Vagina (tissue), 2 donors: ENCODE measurements around the gene ZNF141. TPM values are rescaled to one million over a fixed set of nuclear protein-coding genes. Genes with fewer than 3 reads are reported as not detected.
"Not testable (repeated sequence)": the region's sequence is repeated elsewhere in the genome, so short reads cannot be mapped to it uniquely, and the experiment has no call there.

Experiments
- DNase-seq, 2 donors: peaks; one replicate each; pipeline ENCODE4 v3.0.0-alpha.2; 2017; ENCODE audit errors: extremely low spot score in 2 of 2
- H3K27ac ChIP-seq: fragments of 200-600 bp; sonication (generic); one replicate; pipeline ENCODE4 v1.5.1; 2019
- H3K27me3 ChIP-seq: fragments of 200-600 bp; sonication (generic); one replicate; pipeline ENCODE4 v1.5.1; 2019
- H3K36me3 ChIP-seq, 2 donors: fragments of 200-600 bp; sonication (generic); one replicate each; pipeline ENCODE4 v1.5.1; 2017 to 2019
- H3K4me1 ChIP-seq: fragments of 200-600 bp; sonication (generic); one replicate; pipeline ENCODE4 v1.5.1; 2019
- H3K4me3 ChIP-seq, 2 donors: fragments of 200-600 bp; sonication (generic); 1 replicate in 1 of 2; 2 replicates in 1 of 2; pipeline ENCODE4 v1.5.1; 2016 to 2019
- H3K9me3 ChIP-seq: fragments of 200-600 bp; sonication (generic); one replicate; pipeline ENCODE4 v1.5.1; 2019
- CTCF ChIP-seq, 3 experiments: fragments of 450-650 bp in 2 of 3; fragments of 200-600 bp in 1 of 3; sonication (generic) in 1 of 3; IDR thresholded peaks; one replicate each; pipeline ENCODE4 v1.5.1; 2017 to 2019; ENCODE audit warnings: antibody characterized with exemption in 3 of 3, mild to moderate bottlenecking in 2 of 3, moderate library complexity in 2 of 3
- POLR2A ChIP-seq, 2 donors: fragments of 450-650 bp; IDR thresholded peaks; one replicate each; pipeline ENCODE4 v1.6.1; 2017; ENCODE audit warnings: antibody characterized with exemption in 2 of 2, mild to moderate bottlenecking in 2 of 2, moderate library complexity in 2 of 2
- POLR2AphosphoS5 ChIP-seq, 2 donors: sonication (generic); formaldehyde crosslinking; IDR thresholded peaks; one replicate each; pipeline ENCODE4 v1.9.0; 2017; ENCODE audit warnings: antibody characterized with exemption in 2 of 2, mild to moderate bottlenecking in 2 of 2, low read depth in 1 of 2; ENCODE audit not compliant: insufficient read depth in 1 of 2
- intact Hi-C: fragments of 100-400 bp; cut with DNase I; formaldehyde crosslinking; loops from one replicate; pipeline ENCODE4 v1.15.1; 2023
- microRNA counts, 2 donors: library from miRNA; unstranded; fragments of <30 nt; microRNA quantifications; one replicate each; lab custom pipeline; 2016 to 2017
- microRNA-seq: library from miRNA; unstranded; fragments of <30 nt; microRNA quantifications from one replicate; pipeline ENCODE4, GENCODE V29; 2017; ENCODE audit warnings: borderline number of aligned reads, borderline replicate concordance
- small RNA-seq: library from RNA; depleted of rRNA; stranded (forward); fragments of <200 nt; gene quantifications from one replicate; pipeline ENCODE3, GENCODE V24; 2016
- total RNA-seq: library from RNA; depleted of rRNA; stranded (reverse); fragments of >200 nt; gene quantifications from one replicate; pipeline ENCODE4 v1.2.3, GENCODE V29; 2016

Gene ZNF141
- total RNA-seq, 1 donor from 2014 or later, result 32.2 TPM

DNA sequence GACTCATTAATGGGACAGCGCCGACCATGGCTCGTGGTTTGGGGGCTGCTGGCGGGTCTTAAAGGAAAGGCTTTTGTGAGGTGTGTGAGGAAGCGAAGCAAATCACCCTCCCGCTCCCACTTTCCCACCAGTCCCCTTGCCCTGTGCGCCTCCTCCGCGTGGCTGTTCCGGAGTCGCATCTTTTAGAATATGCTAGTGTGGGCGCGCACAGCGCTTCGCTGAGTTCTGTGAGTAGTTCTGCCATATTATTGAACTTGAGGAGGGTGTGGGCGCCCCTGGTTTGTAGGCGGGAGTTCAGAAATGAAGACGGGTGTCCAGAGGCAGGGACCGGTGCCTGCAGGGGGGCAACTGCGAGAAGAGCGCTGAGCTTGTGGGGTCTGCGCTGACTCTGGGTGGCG, 49.1 kb downstream of the ZNF141 start:
- DNase-seq, result no peak
- Histone ChIP-seq H3K27me3 (no peaks in the 10 kb centered on the region), H3K36me3 (no peaks in the 10 kb centered on the region), H3K9me3 (peaks cover 47% of the 10 kb centered on the region), H3K4me3 (no peak overlapping the region), H3K4me1 (no peaks in the 10 kb centered on the region), H3K27ac (no peak overlapping the region)
- intact Hi-C loops, result no loop called here
- no peak for TF ChIP-seq CTCF (IDR thresholded peaks at IDR 0.05)
- TF ChIP-seq POLR2AphosphoS5 (IDR thresholded peaks at IDR 0.05; ENCODE audit: insufficient read depth in 1 of 2, low read depth in 1 of 2), result no peak
- no peak for TF ChIP-seq POLR2A (IDR thresholded peaks at IDR 0.05)

- DNase-seq, result no peak
- Histone ChIP-seq H3K4me1 (no peaks in the 10 kb centered on the region), H3K27me3 (no peaks in the 10 kb centered on the region), H3K36me3 (no peaks in the 10 kb centered on the region), H3K9me3 (peaks cover 24% of the 10 kb centered on the region), H3K27ac (no peak overlapping the region), H3K4me3 (no peak overlapping the region)
- TF ChIP-seq CTCF (IDR thresholded peaks at IDR 0.05) (no peak), POLR2AphosphoS5 (IDR thresholded peaks at IDR 0.05; ENCODE audit: insufficient read depth in 1 of 2, low read depth in 1 of 2) (no peak), POLR2A (IDR thresholded peaks at IDR 0.05) (no peak)
- intact Hi-C loops, result no loop called here
Measured at GRCh38 chr4:404006-404405, 66.4 kb downstream of the ZNF141 start.

DNA sequence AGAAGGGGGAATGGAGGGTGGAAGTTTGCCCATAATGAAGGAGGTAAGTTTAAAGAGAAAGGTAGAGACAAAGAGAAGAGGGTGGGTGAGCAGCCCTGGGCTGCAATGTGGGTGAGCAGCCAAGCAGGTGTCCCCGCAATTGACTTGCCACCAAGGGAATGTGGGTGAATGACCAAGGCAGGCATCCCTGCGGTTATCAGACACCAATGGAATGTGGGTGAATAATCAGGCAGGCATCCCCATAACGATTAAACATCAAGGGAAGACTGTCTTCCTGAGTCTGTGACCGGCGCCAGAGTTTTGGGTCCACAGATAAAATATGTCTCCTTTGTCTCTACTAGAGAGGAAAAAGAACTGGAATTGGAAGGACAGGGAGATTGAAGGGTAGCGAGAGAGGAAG, 70.7 kb downstream of the ZNF141 start:
- intact Hi-C loops, DNase-seq, H3K4me1 ChIP-seq, H3K27ac ChIP-seq, H3K4me3 ChIP-seq, H3K36me3 ChIP-seq, H3K27me3 ChIP-seq: not testable (repeated sequence)
- H3K9me3 ChIP-seq, result peaks cover 53% of the 10 kb centered on the region

- H3K27me3 ChIP-seq, result no peaks in the 10 kb centered on the region
- no peak for TF ChIP-seq POLR2AphosphoS5 (IDR thresholded peaks at IDR 0.05; ENCODE audit: insufficient read depth in 1 of 2, low read depth in 1 of 2)
- no peak for TF ChIP-seq CTCF (IDR thresholded peaks at IDR 0.05)
- TF ChIP-seq POLR2A (IDR thresholded peaks at IDR 0.05), result no peak
- peaks cover 0 to 15% of the 10 kb centered on the region in 2 donors for H3K36me3 ChIP-seq
- H3K9me3 ChIP-seq, result peaks cover 87% of the 10 kb centered on the region
- no peaks in the 10 kb centered on the region for H3K4me1 ChIP-seq
- no peak for DNase-seq
- intact Hi-C loops, result no loop called here
- no peak overlapping the region for H3K4me3 ChIP-seq
- no peak overlapping the region for H3K27ac ChIP-seq
Measured at GRCh38 chr4:422587-422986, 85.0 kb downstream of the ZNF141 start.

MicroRNA genes within 50 kb of the gene (microRNA counts, 767-probe panel; counts per million panel counts)
- 238 to 261 counts per million in 2 donors for microRNA hsa-miR-571 (lab: Ali Mortazavi, UCI)

Small RNA genes lying within 50 kb of the gene (microRNA-seq; reads per million reads assigned to microRNA genes)
- not detected for gene MIR571

Small RNA genes lying within 50 kb of the gene (small RNA-seq; reads per million reads assigned to genes)
- gene AC079140.2 (not detected), gene MIR571 (not detected), gene ZNF519P4 (not detected)

Other genes with a start within 250 kb of the ZNF141 start
- 5.9 TPM for gene ZNF718, start 213.3 kb upstream of the ZNF141 start, total RNA-seq
- gene ZNF732, start 32.3 kb upstream of the ZNF141 start, total RNA-seq, result 0.98 TPM
- gene ZNF721, start 161.3 kb downstream of the ZNF141 start, total RNA-seq, result 30.4 TPM
- 71.9 TPM for gene PIGG, start 161.4 kb downstream of the ZNF141 start, total RNA-seq
- 0.25 TPM for gene TMEM271, start 238.5 kb downstream of the ZNF141 start, total RNA-seq